ENCODE results near the gene POLR1A.

Gene POLR1A

GRCh38 chr2:86136141-86136540 is 30.5 kb upstream of the POLR1A start:
- H3K36me3 ChIP-seq (ENCODE audit: insufficient read depth, low read length): peaks cover 98% of the 10 kb centered on the region
- H2AFZ ChIP-seq (ENCODE audit: low read depth, low read length): no peak overlapping the region
- DNase-seq (no peak), ATAC-seq (ENCODE audit: insufficient read depth, low read depth) (no peak)
- no peak for TF ChIP-seq EZH2 (IDR thresholded peaks at IDR 0.05; ENCODE audit: borderline replicate concordance, low read depth, low read length, severe bottlenecking)
- no peak for TF ChIP-seq CTCF (IDR thresholded peaks at IDR 0.05; ENCODE audit: borderline replicate concordance, extremely low read depth, low read length, poor library complexity, severe bottlenecking)
- no peak overlapping the region for H3K4me2 ChIP-seq (ENCODE audit: insufficient read depth, low read length)
- no peak overlapping the region for H3K27ac ChIP-seq (ENCODE audit: low read length)
- H4K20me1 ChIP-seq (ENCODE audit: insufficient read depth, low read length): no peaks in the 10 kb centered on the region
- no peaks in the 10 kb centered on the region for H3K9me3 ChIP-seq (ENCODE audit: insufficient read depth, low read length, severe bottlenecking)
- no peaks in the 10 kb centered on the region for H3K4me1 ChIP-seq (ENCODE audit: insufficient read depth, low read length)
- H3K4me3 ChIP-seq (ENCODE audit: low read depth in 1 of 2, low read length in 2 of 2): no peak overlapping the region
- H3K79me2 ChIP-seq (ENCODE audit: insufficient read depth, low read length): no peaks in the 10 kb centered on the region
- no peaks in the 10 kb centered on the region for H3K27me3 ChIP-seq (ENCODE audit: insufficient read depth, low read length, poor library complexity)
- H3K9ac ChIP-seq (ENCODE audit: low read depth, low read length): no peak overlapping the region

GRCh38 chr2:86135653-86136052 is 30.0 kb upstream of the POLR1A start:
- DNase-seq (no peak), ATAC-seq (ENCODE audit: insufficient read depth, low read depth) (no peak)
- no peaks in the 10 kb centered on the region for H4K20me1 ChIP-seq (ENCODE audit: insufficient read depth, low read length)
- no peak overlapping the region for H2AFZ ChIP-seq (ENCODE audit: low read depth, low read length)
- no peak overlapping the region for H3K4me3 ChIP-seq (ENCODE audit: low read depth in 1 of 2, low read length in 2 of 2)
- no peaks in the 10 kb centered on the region for H3K79me2 ChIP-seq (ENCODE audit: insufficient read depth, low read length)
- H3K9me3 ChIP-seq (ENCODE audit: insufficient read depth, low read length, severe bottlenecking): no peaks in the 10 kb centered on the region
- no peak overlapping the region for H3K4me2 ChIP-seq (ENCODE audit: insufficient read depth, low read length)
- TF ChIP-seq CTCF (IDR thresholded peaks at IDR 0.05; ENCODE audit: borderline replicate concordance, extremely low read depth, low read length, poor library complexity, severe bottlenecking) (no peak), EZH2 (IDR thresholded peaks at IDR 0.05; ENCODE audit: borderline replicate concordance, low read depth, low read length, severe bottlenecking) (no peak)
- no peak overlapping the region for H3K9ac ChIP-seq (ENCODE audit: low read depth, low read length)
- H3K36me3 ChIP-seq (ENCODE audit: insufficient read depth, low read length): peaks cover 98% of the 10 kb centered on the region
- no peaks in the 10 kb centered on the region for H3K4me1 ChIP-seq (ENCODE audit: insufficient read depth, low read length)
- no peak overlapping the region for H3K27ac ChIP-seq (ENCODE audit: low read length)
- H3K27me3 ChIP-seq (ENCODE audit: insufficient read depth, low read length, poor library complexity): no peaks in the 10 kb centered on the region

GRCh38 chr2:86134709-86135108 is 29.0 kb upstream of the POLR1A start:
- H3K4me1 ChIP-seq (ENCODE audit: insufficient read depth, low read length): no peaks in the 10 kb centered on the region
- no peaks in the 10 kb centered on the region for H3K9me3 ChIP-seq (ENCODE audit: insufficient read depth, low read length, severe bottlenecking)
- no peaks in the 10 kb centered on the region for H3K79me2 ChIP-seq (ENCODE audit: insufficient read depth, low read length)
- no peak for DNase-seq
- H4K20me1 ChIP-seq (ENCODE audit: insufficient read depth, low read length): no peaks in the 10 kb centered on the region
- peaks cover 99% of the 10 kb centered on the region for H3K36me3 ChIP-seq (ENCODE audit: insufficient read depth, low read length)
- no peak overlapping the region for H3K27ac ChIP-seq (ENCODE audit: low read length)
- no peak overlapping the region for H2AFZ ChIP-seq (ENCODE audit: low read depth, low read length)
- no peak for ATAC-seq (ENCODE audit: insufficient read depth, low read depth)
- no peak overlapping the region for H3K9ac ChIP-seq (ENCODE audit: low read depth, low read length)
- no peak overlapping the region for H3K4me2 ChIP-seq (ENCODE audit: insufficient read depth, low read length)
- TF ChIP-seq EZH2 (IDR thresholded peaks at IDR 0.05; ENCODE audit: borderline replicate concordance, low read depth, low read length, severe bottlenecking) (no peak), CTCF (IDR thresholded peaks at IDR 0.05; ENCODE audit: borderline replicate concordance, extremely low read depth, low read length, poor library complexity, severe bottlenecking) (no peak)
- no peak overlapping the region for H3K4me3 ChIP-seq (ENCODE audit: low read depth in 1 of 2, low read length in 2 of 2)
- H3K27me3 ChIP-seq (ENCODE audit: insufficient read depth, low read length, poor library complexity): no peaks in the 10 kb centered on the region

GRCh38 chr2:86124683-86125082 is 19.0 kb upstream of the POLR1A start:
- H2AFZ ChIP-seq (ENCODE audit: low read depth, low read length): no peak overlapping the region
- DNase-seq (no peak), ATAC-seq (ENCODE audit: insufficient read depth, low read depth) (no peak)
- no peaks in the 10 kb centered on the region for H4K20me1 ChIP-seq (ENCODE audit: insufficient read depth, low read length)
- no peaks in the 10 kb centered on the region for H3K4me1 ChIP-seq (ENCODE audit: insufficient read depth, low read length)
- H3K9ac ChIP-seq (ENCODE audit: low read depth, low read length): no peak overlapping the region
- TF ChIP-seq CTCF (IDR thresholded peaks at IDR 0.05; ENCODE audit: borderline replicate concordance, extremely low read depth, low read length, poor library complexity, severe bottlenecking) (no peak), EZH2 (IDR thresholded peaks at IDR 0.05; ENCODE audit: borderline replicate concordance, low read depth, low read length, severe bottlenecking) (no peak)
- peaks cover 99% of the 10 kb centered on the region for H3K36me3 ChIP-seq (ENCODE audit: insufficient read depth, low read length)
- H3K4me2 ChIP-seq (ENCODE audit: insufficient read depth, low read length): no peak overlapping the region
- H3K27me3 ChIP-seq (ENCODE audit: insufficient read depth, low read length, poor library complexity): no peaks in the 10 kb centered on the region
- H3K27ac ChIP-seq (ENCODE audit: low read length): no peak overlapping the region
- 0 out of 2 replicates have a peak, but pooled peaks cover 2% of the 10 kb centered on the region for H3K79me2 ChIP-seq (ENCODE audit: insufficient read depth, low read length)
- H3K9me3 ChIP-seq (ENCODE audit: insufficient read depth, low read length, severe bottlenecking): no peaks in the 10 kb centered on the region
- no peak overlapping the region for H3K4me3 ChIP-seq (ENCODE audit: low read depth in 1 of 2, low read length in 2 of 2)

Data from DND-41 (cell line).